CD8-positive, alpha-beta memory T cell (primary cell): ENCODE measurements around the gene ALG1. TPM values are rescaled to one million over a fixed set of nuclear protein-coding genes. Genes with fewer than 3 reads are reported as not detected.
A peak's percentile ranks its signal among the peaks of the same experiment; 100 is the strongest.
"Not testable (repeated sequence)": the region's sequence is repeated elsewhere in the genome, so short reads cannot be mapped to it uniquely, and the experiment has no call there.

Source experiments
- CTCF ChIA-PET: fragments of 350-600 bp; sonication (Branson Sonifier 250); formaldehyde crosslinking; loops from one replicate; lab custom pipeline; 2021; ENCODE audit warnings: antibody characterized with exemption; lab: Charles Lee
- POLR2A ChIA-PET: fragments of 350-600 bp; sonication (Branson Sonifier 250); formaldehyde crosslinking; loops from one replicate; lab custom pipeline; 2021; ENCODE audit warnings: antibody characterized with exemption; lab: Charles Lee
- DNase-seq, 5 donors: peaks; one replicate each; pipeline versions ENCODE4 v3.0.0 to v3.0.0-alpha.2; 2020 to 2022; ENCODE audit warnings: mixed read lengths in 1 of 5
- H3K27ac ChIP-seq: one replicate; pipeline ENCODE4 v1.7.0; 2013; ENCODE audit warnings: low read depth, mild to moderate bottlenecking, low read length, moderate library complexity
- H3K27me3 ChIP-seq: 2 replicates; pipeline ENCODE4 v1.7.0; 2013; ENCODE audit warnings: low read length, mild to moderate bottlenecking; ENCODE audit not compliant: insufficient read depth, poor library complexity, severe bottlenecking
- H3K36me3 ChIP-seq: 2 replicates; pipeline ENCODE4 v1.7.0; 2013; ENCODE audit warnings: mild to moderate bottlenecking, low read length, moderate library complexity; ENCODE audit not compliant: insufficient read depth
- H3K4me1 ChIP-seq: 2 replicates; pipeline ENCODE4 v1.7.0; 2013; ENCODE audit warnings: mild to moderate bottlenecking, low read length, moderate library complexity; ENCODE audit not compliant: insufficient read depth
- H3K4me3 ChIP-seq: 2 replicates; pipeline ENCODE4 v1.7.0; 2013; ENCODE audit warnings: mild to moderate bottlenecking, low read length
- H3K9me3 ChIP-seq: 2 replicates; pipeline ENCODE4 v1.7.0; 2013; ENCODE audit warnings: mild to moderate bottlenecking, low read length
- H3K27ac Mint-ChIP-seq, 8 donors: one replicate each; pipeline ENCODE4 v1.8.0; 2020 to 2021; ENCODE audit warnings: mixed read lengths in 8 of 8, mild to moderate bottlenecking in 6 of 8, inconsistent platforms in 3 of 8, moderate library complexity in 3 of 8
- H3K27me3 Mint-ChIP-seq, 2 donors: one replicate each; pipeline ENCODE4 v1.8.0; 2020 to 2021; ENCODE audit warnings: mixed read lengths in 2 of 2, mild to moderate bottlenecking in 1 of 2, moderate library complexity in 1 of 2
- H3K36me3 Mint-ChIP-seq, 3 donors: one replicate each; pipeline ENCODE4 v1.8.0; 2020 to 2021; ENCODE audit warnings: mixed read lengths in 3 of 3, inconsistent platforms in 1 of 3, mild to moderate bottlenecking in 1 of 3
- H3K4me1 Mint-ChIP-seq, 3 donors: one replicate each; pipeline ENCODE4 v1.8.0; 2020 to 2021; ENCODE audit warnings: mixed read lengths in 3 of 3, inconsistent platforms in 1 of 3, mild to moderate bottlenecking in 1 of 3
- H3K4me3 Mint-ChIP-seq, 7 donors: one replicate each; pipeline ENCODE4 v1.8.0; 2020 to 2021; ENCODE audit warnings: mixed read lengths in 7 of 7, mild to moderate bottlenecking in 6 of 7, moderate library complexity in 4 of 7, inconsistent platforms in 2 of 7
- H3K9me3 Mint-ChIP-seq, 5 donors: one replicate each; pipeline ENCODE4 v1.8.0; 2020 to 2022; ENCODE audit warnings: mixed read lengths in 5 of 5, mild to moderate bottlenecking in 3 of 5, moderate library complexity in 2 of 5, inconsistent platforms in 1 of 5
- polyA plus RNA-seq: library from polyadenylated mRNA; unstranded; fragments of 300-500 nt; fragmentation: Illumina TruSeq; gene quantifications from one replicate; pipeline ENCODE4 v1.2.3, GENCODE V29; 2021
- total RNA-seq, 2 experiments: library from RNA; stranded (reverse); gene quantifications; one replicate each; pipeline ENCODE4 v1.2.3, GENCODE V29; 2021

The ALG1 gene
- total and polyA plus RNA-seq, 3 experiments from 2014 or later: 32.8 to 50.7 (median 47.8) TPM

DNA sequence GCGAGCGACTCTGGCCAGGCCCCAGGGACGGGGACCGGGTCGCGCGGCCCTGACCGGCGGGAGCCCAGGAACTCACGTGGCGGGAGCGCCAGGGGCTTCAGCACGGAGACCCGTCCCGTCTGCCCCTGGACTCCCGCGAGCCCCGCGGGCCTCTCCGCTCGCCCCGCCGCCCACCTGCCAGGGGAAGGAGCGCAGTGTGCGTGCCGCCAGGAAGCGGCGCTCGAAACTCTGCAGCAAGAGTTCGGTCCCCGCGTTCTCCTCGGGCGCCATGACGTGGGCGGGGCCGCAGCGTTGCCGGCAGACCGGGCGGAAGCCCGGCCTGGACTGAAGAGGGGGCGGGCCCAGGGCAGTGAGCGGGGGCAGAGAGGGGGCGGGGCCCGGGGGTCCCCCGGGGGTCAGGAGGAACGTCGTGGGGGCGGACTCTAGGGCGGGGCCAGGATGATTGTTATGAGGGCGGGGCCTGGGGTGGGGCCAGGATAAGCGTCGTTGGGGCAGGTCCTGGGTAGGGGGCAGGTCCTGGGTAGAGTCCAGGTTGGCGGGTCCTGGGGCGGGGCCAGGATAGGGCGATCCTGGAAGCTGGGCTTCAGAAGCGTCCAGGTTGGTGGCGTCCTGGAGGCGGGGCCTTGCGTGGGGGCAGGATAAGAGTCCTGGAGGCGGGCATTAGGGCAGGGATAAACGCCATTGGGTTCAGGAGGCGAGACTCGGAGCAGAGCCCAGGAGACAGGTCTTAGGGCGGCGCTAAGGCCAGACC lies 26.0 kb downstream of the ALG1 start, which contains the start of gene EEF2KMT:
Gene EEF2KMT, minus strand, starts transcription at position 326 of the 751 bp plus-strand sequence. Its CDS starts 56 bp downstream, at position 270.
- not testable (repeated sequence) for H3K36me3 Mint-ChIP-seq, H3K4me1 ChIP-seq, H3K27me3 Mint-ChIP-seq, H3K9me3 Mint-ChIP-seq, H3K9me3 ChIP-seq, H3K27me3 ChIP-seq, H3K36me3 ChIP-seq
- CTCF ChIA-PET: interaction anchor here (0.7 kb wide), 1 partner anchor 363 kb away, joined by 3 read pairs; the partner anchor contains the start of genes ANKS3 and DNAAF8
- DNase-seq: peak in 3 of 5 donors; percentile 88 to 95 (median 94)
- Mint-ChIP-seq H3K4me1 (peaks cover 11 to 13% (median 11%) of the 10 kb centered on the region in 3 donors), H3K4me3 (peak within 1 kb of the TSS; percentile 95 to 99 (median 97)), H3K27ac (peak within 1 kb of the TSS; percentile 96 to 99 (median 98))
- Histone ChIP-seq H3K27ac (peak within 1 kb of the TSS; percentile 57), H3K4me3 (peak within 1 kb of the TSS; percentile 50)
- POLR2A ChIA-PET: interaction anchor here (0.6 kb wide), 1 partner anchor 24 kb away, joined by 3 read pairs; no protein-coding TSS in a partner anchor

DNA sequence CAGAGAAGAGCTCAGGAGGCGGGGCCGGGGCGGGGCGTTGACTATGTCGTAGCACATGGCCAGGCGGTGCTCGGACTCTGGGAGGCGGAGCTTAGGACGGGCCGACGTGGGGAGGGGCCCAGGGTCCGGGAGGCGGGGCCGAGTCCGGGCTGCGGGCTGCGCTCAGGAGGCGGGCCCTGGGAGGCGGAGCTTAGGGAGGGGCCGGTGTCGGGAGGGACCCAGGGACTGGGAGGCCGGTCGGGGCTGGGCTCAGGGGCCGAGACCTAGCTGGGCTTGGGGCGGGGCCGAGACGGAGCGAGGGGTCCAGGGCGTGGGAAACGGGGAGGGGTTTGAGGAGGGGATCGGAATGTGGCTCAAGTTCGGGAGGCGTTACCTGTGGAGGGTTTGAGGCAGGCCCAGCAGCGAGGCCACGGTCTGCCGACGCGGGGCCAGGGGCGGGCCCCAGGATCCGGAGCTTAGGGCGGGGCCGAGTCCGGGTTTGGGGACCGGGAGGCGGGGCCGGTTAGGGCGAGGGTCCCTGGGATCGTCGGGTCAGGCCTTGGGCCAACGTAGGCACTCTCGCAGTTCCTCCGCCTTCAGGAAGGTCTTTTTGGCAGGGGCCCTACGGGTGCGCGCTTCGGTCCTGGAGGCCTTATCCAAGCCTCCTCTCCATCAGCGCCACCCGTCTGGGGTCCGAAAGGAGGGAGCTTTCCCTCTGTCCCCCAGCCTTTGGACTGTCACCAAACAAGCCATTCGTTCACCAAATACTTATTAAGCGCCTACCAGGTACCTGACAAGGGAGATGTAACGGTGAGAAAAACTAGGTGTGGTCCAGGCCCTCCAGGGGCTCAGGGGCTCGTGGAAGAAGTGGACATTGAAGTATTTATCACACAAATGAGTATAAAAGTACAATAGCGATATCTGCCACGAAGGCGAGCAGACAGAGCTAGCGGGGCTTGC lies 26.8 kb downstream of the ALG1 start:
- not testable (repeated sequence) for H3K36me3 ChIP-seq, H3K27me3 Mint-ChIP-seq, H3K4me1 ChIP-seq, H3K36me3 Mint-ChIP-seq, H3K9me3 ChIP-seq, H3K27me3 ChIP-seq, H3K9me3 Mint-ChIP-seq
- Histone ChIP-seq H3K4me3 (peak overlapping the region; percentile 50), H3K27ac (peak overlapping the region; percentile 47)
- CTCF ChIA-PET: interaction anchor here (0.7 to 1.2 kb wide), 2 partner anchors 42 to 364 kb away, joined by 3 to 4 read pairs; partner anchors contain the start of genes ANKS3 and DNAAF8
- POLR2A ChIA-PET: interaction anchor here (0.6 kb wide), 1 partner anchor 24 kb away, joined by 3 read pairs; no protein-coding TSS in a partner anchor
- Mint-ChIP-seq H3K4me3 (peak overlapping the region; percentile 95 to 99 (median 97)), H3K4me1 (peaks cover 11 to 13% (median 11%) of the 10 kb centered on the region in 3 donors), H3K27ac (peak overlapping the region; percentile 96 to 99 (median 98))
- peak; percentile 66 to 99 (median 95) for DNase-seq

DNA sequence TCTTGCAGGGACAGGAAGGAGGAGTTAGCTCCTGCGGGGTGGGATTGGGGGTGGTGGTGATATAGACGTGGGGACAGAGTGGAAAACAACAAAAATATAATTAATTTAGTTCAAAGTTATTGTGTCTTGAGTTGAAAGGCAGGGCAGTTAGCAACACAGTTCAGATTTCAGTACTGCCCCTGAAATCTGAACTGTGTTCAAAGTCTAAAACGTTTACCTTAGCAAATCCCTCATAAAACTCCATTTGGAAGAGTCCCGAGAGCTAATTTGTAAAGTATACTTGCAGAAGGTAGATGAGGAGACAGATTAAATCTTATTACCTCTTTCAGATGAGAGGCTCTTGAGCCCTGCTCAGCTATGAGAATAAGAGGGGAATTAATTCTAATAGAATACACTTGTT lies 27.5 kb downstream of the ALG1 start:
- peak overlapping the region; percentile 76 to 99 (median 96) for H3K4me3 Mint-ChIP-seq
- peaks cover 11 to 13% (median 11%) of the 10 kb centered on the region in 3 donors for H3K4me1 Mint-ChIP-seq
- H3K9me3 ChIP-seq, H3K27ac ChIP-seq, H3K4me1 ChIP-seq, H3K27me3 Mint-ChIP-seq, POLR2A ChIA-PET, H3K36me3 ChIP-seq, DNase-seq, H3K4me3 ChIP-seq, H3K27me3 ChIP-seq, H3K36me3 Mint-ChIP-seq, H3K9me3 Mint-ChIP-seq: not testable (repeated sequence)
- CTCF ChIA-PET: interaction anchor here (1.2 kb wide), 1 partner anchor 42 kb away, joined by 4 read pairs; no protein-coding TSS in a partner anchor
- peak overlapping the region in 6 of 8 donors; percentile 63 to 99 (median 86) for H3K27ac Mint-ChIP-seq

DNA sequence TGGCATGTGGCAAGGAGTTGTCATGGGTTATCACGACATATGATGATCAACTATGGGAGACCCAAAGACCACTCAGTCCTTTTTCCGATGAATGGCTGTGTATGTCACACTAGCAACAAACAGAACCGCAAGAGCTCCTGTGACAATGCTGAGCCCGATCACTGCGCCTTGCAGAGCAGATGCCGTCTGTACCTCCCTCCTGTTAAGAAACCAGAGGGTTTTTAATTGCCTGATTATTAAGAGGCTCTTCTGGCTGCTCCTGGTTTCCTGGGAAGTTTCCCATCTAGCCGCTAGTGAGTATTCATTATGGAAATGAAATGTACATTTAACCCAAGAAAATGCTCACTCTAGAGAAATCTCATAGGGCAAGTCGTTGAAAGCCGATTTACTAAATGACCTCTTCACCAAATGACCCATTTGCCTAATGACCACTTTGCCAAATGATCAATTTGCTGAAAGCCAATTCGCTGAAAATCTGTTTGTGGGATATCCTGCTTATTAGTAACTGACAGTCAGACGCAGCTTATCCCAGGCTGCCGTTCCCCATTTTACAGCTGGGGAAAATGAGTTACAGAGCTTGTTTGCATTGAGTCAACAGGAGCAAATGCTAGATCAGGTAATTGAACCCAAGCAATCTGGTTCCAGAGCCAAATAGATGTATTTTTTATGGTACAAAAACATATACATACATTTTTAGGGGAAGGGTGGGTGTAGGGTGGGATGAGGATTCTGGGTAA lies 31.8 kb downstream of the ALG1 start:
- H3K4me3 Mint-ChIP-seq, H3K36me3 Mint-ChIP-seq, DNase-seq, CTCF ChIA-PET, H3K4me3 ChIP-seq, H3K9me3 ChIP-seq, H3K4me1 ChIP-seq, H3K36me3 ChIP-seq, H3K9me3 Mint-ChIP-seq, POLR2A ChIA-PET, H3K27me3 ChIP-seq, H3K27me3 Mint-ChIP-seq, H3K4me1 Mint-ChIP-seq, H3K27ac ChIP-seq: not testable (repeated sequence)
- H3K27ac Mint-ChIP-seq: peak overlapping the region in 1 of 8 donors; percentile 15

DNA sequence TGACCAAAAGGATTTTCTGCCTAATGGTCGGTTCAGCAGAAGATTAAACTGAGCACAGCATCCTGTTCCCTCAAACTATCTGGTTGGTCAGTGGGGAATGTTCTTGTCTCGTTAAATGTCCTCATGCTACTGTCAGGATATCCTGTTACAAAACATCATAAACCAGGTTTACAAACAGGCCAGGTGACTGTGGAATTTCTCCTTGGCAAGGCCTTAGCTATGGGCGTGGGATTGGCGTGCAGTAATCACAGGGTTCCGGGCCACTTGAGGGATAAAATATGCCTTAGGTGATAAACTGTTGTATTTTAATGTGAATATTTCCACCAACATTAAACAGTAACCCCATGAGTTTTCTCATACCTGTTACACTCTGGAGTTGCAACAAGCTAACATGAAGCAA lies 33.4 kb downstream of the ALG1 start:
- CTCF ChIA-PET, H3K4me1 Mint-ChIP-seq, H3K36me3 ChIP-seq, H3K27ac Mint-ChIP-seq, H3K4me1 ChIP-seq, H3K4me3 Mint-ChIP-seq, DNase-seq, H3K9me3 ChIP-seq, H3K36me3 Mint-ChIP-seq, H3K27ac ChIP-seq, H3K9me3 Mint-ChIP-seq, H3K27me3 Mint-ChIP-seq, H3K27me3 ChIP-seq, POLR2A ChIA-PET, H3K4me3 ChIP-seq: not testable (repeated sequence)

DNA sequence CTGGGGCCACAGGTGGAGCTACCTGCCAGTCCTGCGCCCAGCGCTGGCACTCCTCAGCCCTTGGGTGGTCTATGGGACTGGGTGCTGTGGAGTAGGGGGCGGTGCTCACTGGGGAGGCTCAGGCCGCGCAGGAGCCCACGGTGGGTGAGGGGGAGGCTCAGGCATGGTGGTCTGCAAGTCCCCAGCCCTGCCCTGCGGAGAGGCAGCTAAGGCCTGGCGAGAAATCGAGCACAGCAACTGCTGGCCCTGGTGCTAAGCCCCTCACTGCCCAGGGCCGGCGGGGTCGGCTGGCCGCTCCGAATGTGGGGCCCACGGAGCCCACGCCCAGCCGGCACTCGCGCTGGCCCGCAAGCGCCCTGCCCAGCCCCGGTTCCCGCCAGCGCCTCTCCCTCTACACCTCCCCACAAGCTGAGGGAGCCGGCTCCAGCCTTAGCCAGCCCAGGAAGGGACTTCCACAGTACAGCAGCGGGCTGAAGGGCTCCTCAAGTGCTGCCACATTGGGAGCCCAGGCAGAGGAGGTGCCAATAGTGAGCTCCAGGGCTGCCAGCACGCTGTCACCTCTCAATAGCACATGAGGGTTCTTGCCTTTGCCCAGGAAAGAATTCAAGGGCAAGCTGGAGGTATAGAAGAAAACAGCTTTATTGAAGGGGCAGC lies 37.0 kb downstream of the ALG1 start:
- Mint-ChIP-seq H3K4me3 (no peak overlapping the region), H3K36me3 (peaks cover 0 to 2% (median 0%) of the 10 kb centered on the region in 3 donors), H3K27me3 (peaks cover 1 to 10% of the 10 kb centered on the region in 2 donors), H3K4me1 (no peaks in the 10 kb centered on the region), H3K9me3 (no peaks in the 10 kb centered on the region), H3K27ac (no peak overlapping the region)
- H3K27ac ChIP-seq: no peak overlapping the region
- no peaks in the 10 kb centered on the region for H3K4me1 ChIP-seq
- no peak for DNase-seq
- H3K27me3 ChIP-seq: no peaks in the 10 kb centered on the region
- POLR2A ChIA-PET: no interaction called here
- H3K4me3 ChIP-seq: no peak overlapping the region
- H3K36me3 ChIP-seq: no peaks in the 10 kb centered on the region
- CTCF ChIA-PET: no interaction called here
- no peaks in the 10 kb centered on the region for H3K9me3 ChIP-seq

DNA sequence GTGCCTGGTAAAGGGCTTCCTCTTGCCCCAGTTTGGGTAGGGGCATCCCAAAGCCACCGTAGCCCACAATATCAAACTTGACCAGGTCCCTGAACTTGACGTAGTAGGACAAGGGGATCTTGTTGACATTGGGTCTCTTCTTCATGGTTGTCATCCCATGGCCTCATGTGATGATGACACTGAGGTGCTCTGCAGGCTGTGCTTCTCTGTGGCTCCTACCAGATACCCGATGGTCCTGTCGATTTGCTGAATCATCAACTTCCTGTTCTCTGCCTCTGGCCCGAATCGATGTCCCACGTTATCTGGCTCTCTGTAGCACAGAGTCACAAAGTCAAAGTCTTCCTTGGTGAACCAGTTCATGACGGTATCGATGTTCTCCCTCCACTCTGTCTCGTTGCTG lies 39.3 kb downstream of the ALG1 start:
- H3K9me3 ChIP-seq, H3K27me3 ChIP-seq, H3K4me1 Mint-ChIP-seq, H3K27ac Mint-ChIP-seq, POLR2A ChIA-PET, H3K4me3 ChIP-seq, H3K9me3 Mint-ChIP-seq, H3K36me3 ChIP-seq, H3K4me1 ChIP-seq, DNase-seq, H3K36me3 Mint-ChIP-seq, CTCF ChIA-PET, H3K4me3 Mint-ChIP-seq, H3K27ac ChIP-seq: not testable (repeated sequence)
- peaks cover 2 to 12% of the 10 kb centered on the region in 2 donors for H3K27me3 Mint-ChIP-seq
